HCT116 (cell line): ENCODE data around the gene BTBD2.

ENCODE experiments used
- EZH2phosphoT487 ChIP-seq: fragments of 200-600 bp; IDR thresholded peaks from 2 replicates; pipeline ENCODE4 v1.6.1; 2018; ENCODE audit warnings: antibody characterized with exemption, borderline replicate concordance
- POLR2A ChIP-seq: IDR thresholded peaks from 2 replicates; pipeline ENCODE4 v1.7.0; 2011; ENCODE audit warnings: borderline replicate concordance; ENCODE audit not compliant: insufficient read depth, insufficient read length; ENCODE audit errors: extremely low read depth
- POLR2AphosphoS5 ChIP-seq: IDR thresholded peaks from 2 replicates; pipeline ENCODE4 v1.6.1; 2011; ENCODE audit warnings: mild to moderate bottlenecking, low read depth, low read length, moderate library complexity
- RAD21 ChIP-seq: IDR thresholded peaks from 2 replicates; pipeline ENCODE4 v1.6.1; 2012; ENCODE audit warnings: low read depth, mild to moderate bottlenecking
- SP1 ChIP-seq: IDR thresholded peaks from 2 replicates; pipeline ENCODE4 v1.6.1; 2012; ENCODE audit warnings: low read depth
- TF ChIP-seq, protein P1 (sequence below), 3 experiments: fragments of 200-600 bp in 1 of 3; sonication (generic) in 1 of 3; IDR thresholded peaks in 2 of 3; conservative IDR thresholded peaks in 1 of 3; 2 replicates each; pipeline ENCODE4 v1.5.1; 2012 to 2017; ENCODE audit warnings: low read depth in 2 of 3, low read length in 2 of 3, antibody characterized with exemption in 1 of 3, borderline replicate concordance in 1 of 3, control low read depth in 1 of 3, mild to moderate bottlenecking in 1 of 3, mixed read lengths in 1 of 3, mixed run types in 1 of 3, moderate library complexity in 1 of 3; ENCODE audit not compliant: insufficient read depth in 1 of 3

GRCh38 chr19:1978346-1978894, 37.1 kb downstream of the BTBD2 start:
- TF ChIP-seq EZH2phosphoT487 (no peak), POLR2A (no peak), RAD21 (no peak), POLR2AphosphoS5 (no peak), SP1 (no peak)
- TF ChIP-seq, protein P1, sequence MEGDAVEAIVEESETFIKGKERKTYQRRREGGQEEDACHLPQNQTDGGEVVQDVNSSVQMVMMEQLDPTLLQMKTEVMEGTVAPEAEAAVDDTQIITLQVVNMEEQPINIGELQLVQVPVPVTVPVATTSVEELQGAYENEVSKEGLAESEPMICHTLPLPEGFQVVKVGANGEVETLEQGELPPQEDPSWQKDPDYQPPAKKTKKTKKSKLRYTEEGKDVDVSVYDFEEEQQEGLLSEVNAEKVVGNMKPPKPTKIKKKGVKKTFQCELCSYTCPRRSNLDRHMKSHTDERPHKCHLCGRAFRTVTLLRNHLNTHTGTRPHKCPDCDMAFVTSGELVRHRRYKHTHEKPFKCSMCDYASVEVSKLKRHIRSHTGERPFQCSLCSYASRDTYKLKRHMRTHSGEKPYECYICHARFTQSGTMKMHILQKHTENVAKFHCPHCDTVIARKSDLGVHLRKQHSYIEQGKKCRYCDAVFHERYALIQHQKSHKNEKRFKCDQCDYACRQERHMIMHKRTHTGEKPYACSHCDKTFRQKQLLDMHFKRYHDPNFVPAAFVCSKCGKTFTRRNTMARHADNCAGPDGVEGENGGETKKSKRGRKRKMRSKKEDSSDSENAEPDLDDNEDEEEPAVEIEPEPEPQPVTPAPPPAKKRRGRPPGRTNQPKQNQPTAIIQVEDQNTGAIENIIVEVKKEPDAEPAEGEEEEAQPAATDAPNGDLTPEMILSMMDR (IDR thresholded peaks at IDR 0.05 in 2 of 3, conservative IDR thresholded peaks at IDR 0.05 in 1 of 3; ENCODE audit: borderline replicate concordance in 1 of 3, insufficient read depth in 1 of 3, low read depth in 2 of 3, low read length in 2 of 3): no peak
